ENCODE results near the gene PRKAG1. TPM values are rescaled to one million over a fixed set of nuclear protein-coding genes. Genes with fewer than 3 reads are reported as not detected.

Gene PRKAG1
- total RNA-seq, 2 donors from 2014 or later: 27.6 to 38.1 TPM

- WGBS, 2 experiments (ENCODE audit: insufficient coverage in 1 of 2, insufficient read length in 1 of 2): 94 to 98% methylated on average over 5 to 9 of the region's 9 CpGs
- H3K9ac ChIP-seq (ENCODE audit: extremely low read depth, low read length, poor library complexity, severe bottlenecking): no peak overlapping the region
- no peaks in the 10 kb centered on the region for H3K4me1 ChIP-seq (ENCODE audit: control insufficient read depth, insufficient read depth, low read length)
- H3K4me3 ChIP-seq (ENCODE audit: low read length): no peak overlapping the region
- no peaks in the 10 kb centered on the region for H3K27me3 ChIP-seq (ENCODE audit: control insufficient read depth, insufficient read depth, low read length, poor library complexity, severe bottlenecking)
- no peak overlapping the region for H3K27ac ChIP-seq (ENCODE audit: low read depth, low read length)
- no peaks in the 10 kb centered on the region for H3K9me3 Mint-ChIP-seq
- H3K36me3 ChIP-seq (ENCODE audit: control insufficient read depth, insufficient read depth, low read length): peaks cover 91% of the 10 kb centered on the region
- no peak for DNase-seq
- H3K9me3 ChIP-seq (ENCODE audit: control insufficient read depth, low read length): no peaks in the 10 kb centered on the region
- H3K27me3 Mint-ChIP-seq (ENCODE audit: insufficient read depth): no peaks in the 10 kb centered on the region
- H3K4me3 Mint-ChIP-seq: no peak overlapping the region
- no peak overlapping the region for H3K27ac Mint-ChIP-seq
- TF ChIP-seq CTCF (conservative IDR thresholded peaks at IDR 0.05): no peak
- no peaks in the 10 kb centered on the region for H3K4me1 Mint-ChIP-seq
- H3K36me3 Mint-ChIP-seq (ENCODE audit: low read depth): peaks cover 78% of the 10 kb centered on the region
Measured at GRCh38 chr12:49027846-49028555, 9.4 kb upstream of the PRKAG1 start.

- Histone ChIP-seq H3K9me3 (ENCODE audit: control insufficient read depth, low read length) (no peaks in the 10 kb centered on the region), H3K9ac (ENCODE audit: extremely low read depth, low read length, poor library complexity, severe bottlenecking) (no peak overlapping the region), H3K4me1 (ENCODE audit: control insufficient read depth, insufficient read depth, low read length) (no peaks in the 10 kb centered on the region), H3K27ac (ENCODE audit: low read depth, low read length) (no peak overlapping the region), H3K4me3 (ENCODE audit: low read length) (no peak overlapping the region), H3K27me3 (ENCODE audit: control insufficient read depth, insufficient read depth, low read length, poor library complexity, severe bottlenecking) (no peaks in the 10 kb centered on the region), H3K36me3 (ENCODE audit: control insufficient read depth, insufficient read depth, low read length) (peaks cover 88% of the 10 kb centered on the region)
- TF ChIP-seq CTCF (conservative IDR thresholded peaks at IDR 0.05): no peak
- 97 to 98% methylated on average over 6 to 26 of the region's 26 CpGs for WGBS, 2 experiments (ENCODE audit: insufficient coverage in 1 of 2, insufficient read length in 1 of 2)
- H3K9me3 Mint-ChIP-seq: no peaks in the 10 kb centered on the region
- no peak for DNase-seq
- peaks cover 81% of the 10 kb centered on the region for H3K36me3 Mint-ChIP-seq (ENCODE audit: low read depth)
- H3K4me3 Mint-ChIP-seq: no peak overlapping the region
- no peaks in the 10 kb centered on the region for H3K4me1 Mint-ChIP-seq
- H3K27me3 Mint-ChIP-seq (ENCODE audit: insufficient read depth): no peaks in the 10 kb centered on the region
- no peak overlapping the region for H3K27ac Mint-ChIP-seq
Measured at GRCh38 chr12:49026678-49027480, 8.3 kb upstream of the PRKAG1 start.

GRCh38 chr12:49026101-49026500 lies 7.5 kb upstream of the PRKAG1 start:
- 95 to 96% methylated on average over 21 of the region's 21 CpGs for WGBS, 2 experiments (ENCODE audit: insufficient coverage in 1 of 2, insufficient read length in 1 of 2)
- Histone ChIP-seq H3K27ac (ENCODE audit: low read depth, low read length) (no peak overlapping the region), H3K9me3 (ENCODE audit: control insufficient read depth, low read length) (no peaks in the 10 kb centered on the region), H3K9ac (ENCODE audit: extremely low read depth, low read length, poor library complexity, severe bottlenecking) (no peak overlapping the region), H3K4me3 (ENCODE audit: low read length) (no peak overlapping the region), H3K36me3 (ENCODE audit: control insufficient read depth, insufficient read depth, low read length) (peaks cover 89% of the 10 kb centered on the region), H3K4me1 (ENCODE audit: control insufficient read depth, insufficient read depth, low read length) (no peaks in the 10 kb centered on the region), H3K27me3 (ENCODE audit: control insufficient read depth, insufficient read depth, low read length, poor library complexity, severe bottlenecking) (no peaks in the 10 kb centered on the region)
- no peak for DNase-seq
- no peaks in the 10 kb centered on the region for H3K9me3 Mint-ChIP-seq
- H3K4me3 Mint-ChIP-seq: no peak overlapping the region
- H3K4me1 Mint-ChIP-seq: no peaks in the 10 kb centered on the region
- no peaks in the 10 kb centered on the region for H3K27me3 Mint-ChIP-seq (ENCODE audit: insufficient read depth)
- no peak for TF ChIP-seq CTCF (conservative IDR thresholded peaks at IDR 0.05)
- H3K36me3 Mint-ChIP-seq (ENCODE audit: low read depth): peaks cover 81% of the 10 kb centered on the region
- H3K27ac Mint-ChIP-seq: no peak overlapping the region
